ENCODE measurements around the gene PCDHA8.
"Not testable (repeated sequence)": the region's sequence is repeated elsewhere in the genome, so short reads cannot be mapped to it uniquely, and the experiment has no call there.

Gene PCDHA8

DNA sequence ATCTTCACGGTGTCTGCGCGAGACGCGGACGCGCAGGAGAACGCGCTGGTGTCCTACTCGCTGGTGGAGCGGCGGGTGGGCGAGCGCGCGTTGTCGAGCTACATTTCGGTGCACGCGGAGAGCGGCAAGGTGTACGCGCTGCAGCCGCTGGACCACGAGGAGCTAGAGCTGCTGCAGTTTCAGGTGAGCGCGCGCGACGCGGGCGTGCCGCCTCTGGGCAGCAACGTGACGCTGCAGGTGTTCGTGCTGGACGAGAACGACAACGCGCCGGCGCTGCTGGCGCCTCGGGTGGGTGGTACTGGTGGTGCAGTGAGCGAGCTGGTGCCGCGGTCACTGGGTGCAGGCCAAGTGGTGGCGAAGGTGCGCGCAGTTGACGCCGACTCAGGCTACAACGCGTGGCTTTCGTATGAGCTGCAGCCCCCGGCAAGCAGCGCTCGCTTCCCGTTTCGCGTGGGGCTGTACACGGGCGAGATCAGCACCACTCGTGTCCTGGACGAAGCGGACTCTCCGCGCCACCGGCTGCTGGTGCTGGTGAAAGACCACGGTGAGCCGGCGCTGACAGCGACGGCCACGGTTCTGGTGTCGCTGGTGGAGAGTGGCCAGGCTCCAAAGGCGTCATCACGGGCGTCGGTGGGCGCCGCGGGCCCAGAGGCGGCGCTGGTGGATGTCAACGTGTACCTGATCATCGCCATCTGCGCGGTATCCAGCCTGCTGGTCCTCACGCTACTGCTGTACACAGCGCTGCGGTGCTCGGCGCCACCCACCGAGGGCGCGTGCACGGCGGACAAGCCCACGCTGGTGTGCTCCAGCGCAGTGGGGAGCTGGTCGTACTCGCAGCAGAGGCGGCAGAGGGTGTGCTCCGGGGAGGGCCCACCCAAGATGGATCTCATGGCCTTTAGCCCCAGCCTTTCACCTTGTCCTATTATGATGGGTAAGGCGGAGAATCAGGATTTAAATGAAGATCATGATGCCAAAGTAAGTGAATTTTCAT, 11.2 kb upstream of the PCDHA8 start:
- DNase-seq: not testable (repeated sequence)

GRCh38 chr5:140833993-140834392, 7.0 kb upstream of the PCDHA8 start, which contains the start of gene PCDHA7:
Gene PCDHA7, plus strand, starts transcription at chr5:140834269. Its CDS starts 115 bp downstream, at chr5:140834384.
- DNase-seq: no peak

GRCh38 chr5:140834439-140835008, 6.5 kb upstream of the PCDHA8 start:
- DNase-seq: not testable (repeated sequence)

DNA sequence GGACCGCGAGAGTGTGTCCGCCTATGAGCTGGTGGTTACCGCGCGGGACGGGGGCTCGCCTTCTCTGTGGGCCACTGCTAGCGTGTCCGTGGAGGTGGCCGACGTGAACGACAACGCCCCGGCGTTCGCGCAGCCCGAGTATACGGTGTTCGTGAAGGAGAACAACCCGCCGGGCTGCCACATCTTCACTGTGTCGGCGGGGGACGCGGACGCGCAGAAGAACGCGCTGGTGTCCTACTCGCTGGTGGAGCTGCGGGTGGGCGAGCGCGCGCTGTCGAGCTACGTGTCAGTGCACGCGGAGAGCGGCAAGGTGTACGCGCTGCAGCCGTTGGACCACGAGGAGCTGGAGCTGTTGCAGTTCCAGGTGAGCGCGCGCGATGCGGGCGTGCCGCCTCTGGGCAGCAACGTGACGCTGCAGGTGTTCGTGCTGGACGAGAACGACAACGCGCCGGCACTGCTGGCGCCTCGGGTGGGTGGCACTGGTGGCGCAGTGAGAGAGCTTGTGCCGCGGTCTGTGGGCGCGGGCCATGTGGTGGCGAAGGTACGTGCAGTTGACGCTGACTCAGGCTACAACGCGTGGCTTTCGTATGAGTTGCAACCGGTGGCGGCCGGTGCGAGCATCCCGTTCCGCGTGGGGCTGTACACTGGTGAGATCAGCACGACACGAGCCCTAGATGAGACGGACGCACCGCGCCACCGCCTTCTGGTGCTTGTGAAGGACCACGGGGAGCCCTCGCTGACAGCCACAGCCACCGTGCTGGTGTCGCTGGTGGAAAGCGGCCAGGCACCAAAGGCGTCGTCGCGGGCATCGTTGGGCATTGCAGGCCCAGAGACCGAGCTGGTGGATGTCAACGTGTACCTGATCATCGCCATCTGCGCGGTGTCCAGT, 5.1 kb upstream of the PCDHA8 start:
- DNase-seq: no peak

GRCh38 chr5:140842798-140843733, 2.1 kb downstream of the PCDHA8 start:
- DNase-seq: no peak

GRCh38 chr5:140848139-140849102, 7.4 kb downstream of the PCDHA8 start, which contains the start of gene PCDHA9:
Gene PCDHA9, plus strand, starts transcription at chr5:140848382. Its CDS starts 114 bp downstream, at chr5:140848496.
- DNase-seq: not testable (repeated sequence)

DNA sequence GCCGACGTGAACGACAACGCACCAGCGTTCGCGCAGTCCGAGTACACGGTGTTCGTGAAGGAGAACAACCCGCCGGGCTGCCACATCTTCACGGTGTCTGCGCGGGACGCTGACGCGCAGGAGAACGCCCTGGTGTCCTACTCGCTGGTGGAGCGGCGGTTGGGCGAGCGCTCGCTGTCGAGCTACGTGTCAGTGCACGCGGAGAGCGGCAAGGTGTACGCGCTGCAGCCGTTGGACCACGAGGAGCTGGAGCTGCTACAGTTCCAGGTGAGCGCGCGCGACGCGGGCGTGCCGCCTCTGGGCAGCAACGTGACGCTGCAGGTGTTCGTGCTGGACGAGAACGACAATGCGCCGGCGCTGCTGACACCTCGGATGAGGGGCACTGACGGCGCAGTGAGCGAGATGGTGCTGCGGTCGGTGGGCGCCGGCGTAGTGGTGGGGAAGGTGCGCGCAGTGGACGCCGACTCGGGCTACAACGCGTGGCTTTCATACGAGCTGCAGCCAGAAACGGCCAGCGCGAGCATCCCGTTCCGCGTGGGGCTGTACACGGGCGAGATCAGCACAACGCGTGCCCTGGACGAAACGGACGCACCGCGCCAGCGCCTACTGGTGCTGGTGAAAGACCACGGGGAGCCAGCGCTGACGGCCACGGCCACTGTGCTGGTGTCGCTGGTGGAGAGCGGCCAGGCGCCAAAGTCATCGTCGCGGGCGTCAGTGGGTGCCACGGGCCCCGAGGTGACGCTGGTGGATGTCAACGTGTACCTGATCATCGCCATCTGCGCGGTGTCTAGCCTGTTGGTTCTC, 9.0 kb downstream of the PCDHA8 start:
- DNase-seq: not testable (repeated sequence)

DNA sequence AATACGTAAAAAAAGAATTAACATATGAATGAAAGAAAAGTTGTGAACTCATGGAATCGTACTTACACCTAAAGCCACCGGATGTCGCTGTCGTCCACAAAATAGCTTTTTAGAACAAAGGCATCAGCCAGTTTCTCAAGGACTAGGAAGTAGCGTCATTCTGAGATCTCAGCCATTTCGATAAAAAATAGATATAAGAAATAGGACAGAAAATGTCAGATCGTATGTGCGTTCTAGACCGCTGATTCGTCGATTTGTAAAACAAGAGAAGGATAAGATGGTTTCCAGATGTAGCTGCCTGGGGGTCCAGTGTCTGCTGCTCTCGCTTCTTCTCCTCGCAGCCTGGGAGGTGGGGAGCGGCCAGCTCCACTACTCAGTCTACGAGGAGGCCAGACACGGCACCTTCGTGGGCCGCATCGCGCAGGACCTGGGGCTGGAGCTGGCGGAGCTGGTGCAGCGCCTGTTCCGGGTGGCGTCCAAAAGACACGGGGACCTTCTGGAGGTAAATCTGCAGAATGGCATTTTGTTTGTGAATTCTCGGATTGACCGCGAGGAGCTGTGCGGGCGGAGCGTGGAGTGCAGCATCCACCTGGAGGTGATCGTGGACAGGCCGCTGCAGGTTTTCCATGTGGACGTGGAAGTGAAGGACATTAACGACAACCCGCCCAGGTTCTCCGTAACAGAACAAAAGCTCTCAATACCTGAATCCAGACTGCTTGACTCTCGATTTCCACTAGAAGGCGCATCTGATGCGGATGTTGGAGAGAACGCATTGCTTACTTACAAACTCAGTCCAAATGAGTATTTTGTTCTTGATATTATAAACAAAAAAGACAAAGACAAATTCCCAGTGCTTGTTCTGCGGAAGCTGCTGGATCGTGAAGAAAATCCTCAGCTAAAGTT, 15.0 kb downstream of the PCDHA8 start, which contains the start of gene PCDHA10:
Gene PCDHA10 (plus strand): TSS at position 126 of the 903 bp plus-strand sequence. CDS start 152 bp downstream, at position 278.
- no peak for DNase-seq

GRCh38 chr5:140857177-140857986, 16.4 kb downstream of the PCDHA8 start:
- DNase-seq: no peak

DNA sequence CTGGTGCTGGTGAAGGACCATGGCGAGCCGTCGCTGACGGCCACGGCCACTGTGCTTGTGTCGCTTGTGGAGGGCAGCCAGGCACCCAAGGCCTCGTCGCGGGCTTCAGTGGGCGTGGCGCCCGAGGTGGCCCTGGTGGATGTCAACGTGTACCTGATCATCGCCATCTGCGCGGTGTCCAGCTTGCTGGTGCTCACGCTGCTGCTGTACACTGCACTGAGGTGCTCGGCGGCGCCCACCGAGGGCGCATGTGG, 16.9 kb downstream of the PCDHA8 start:
- DNase-seq: no peak

DNA sequence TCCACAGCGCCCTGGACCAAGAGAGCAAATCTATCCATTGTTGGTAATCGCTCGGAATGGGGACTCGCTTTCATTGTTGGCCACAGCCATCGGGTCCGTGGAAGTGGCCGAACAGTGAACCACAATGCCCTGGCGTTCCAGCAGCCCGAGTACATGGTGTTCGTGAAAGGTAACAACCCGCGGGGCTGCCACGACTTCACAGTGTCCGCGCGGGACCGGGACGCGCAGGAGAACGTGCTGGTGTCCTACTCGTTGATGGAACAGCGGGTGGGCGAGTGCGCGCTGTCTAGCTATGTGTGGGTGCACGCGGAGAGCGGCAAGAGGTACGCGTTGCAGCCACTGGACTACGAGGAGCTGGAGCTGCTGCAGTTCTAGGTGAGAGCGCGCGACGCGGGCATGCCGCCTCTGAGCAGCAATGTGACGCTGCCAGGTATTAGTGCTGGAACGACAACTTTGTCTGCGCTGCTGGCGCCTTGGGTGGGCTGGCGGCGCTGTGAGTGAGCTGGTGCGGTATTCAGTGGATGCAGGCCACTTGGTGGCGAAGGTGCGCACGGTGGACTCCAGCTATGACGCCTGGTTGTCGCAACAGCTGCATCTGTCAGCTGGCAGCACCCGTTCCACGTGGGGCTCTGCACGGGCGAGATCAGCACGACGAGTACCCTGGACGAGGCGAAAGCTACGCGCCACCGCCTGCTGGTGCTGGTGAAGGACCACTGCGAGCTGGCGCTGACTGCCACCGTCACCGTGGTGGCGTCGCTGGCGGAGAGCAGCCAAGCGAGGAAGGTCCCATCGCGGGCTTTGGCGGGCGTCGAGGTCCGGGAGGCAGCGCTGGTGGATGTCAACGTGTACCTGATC, 21.7 kb downstream of the PCDHA8 start:
- no peak for DNase-seq

DNA sequence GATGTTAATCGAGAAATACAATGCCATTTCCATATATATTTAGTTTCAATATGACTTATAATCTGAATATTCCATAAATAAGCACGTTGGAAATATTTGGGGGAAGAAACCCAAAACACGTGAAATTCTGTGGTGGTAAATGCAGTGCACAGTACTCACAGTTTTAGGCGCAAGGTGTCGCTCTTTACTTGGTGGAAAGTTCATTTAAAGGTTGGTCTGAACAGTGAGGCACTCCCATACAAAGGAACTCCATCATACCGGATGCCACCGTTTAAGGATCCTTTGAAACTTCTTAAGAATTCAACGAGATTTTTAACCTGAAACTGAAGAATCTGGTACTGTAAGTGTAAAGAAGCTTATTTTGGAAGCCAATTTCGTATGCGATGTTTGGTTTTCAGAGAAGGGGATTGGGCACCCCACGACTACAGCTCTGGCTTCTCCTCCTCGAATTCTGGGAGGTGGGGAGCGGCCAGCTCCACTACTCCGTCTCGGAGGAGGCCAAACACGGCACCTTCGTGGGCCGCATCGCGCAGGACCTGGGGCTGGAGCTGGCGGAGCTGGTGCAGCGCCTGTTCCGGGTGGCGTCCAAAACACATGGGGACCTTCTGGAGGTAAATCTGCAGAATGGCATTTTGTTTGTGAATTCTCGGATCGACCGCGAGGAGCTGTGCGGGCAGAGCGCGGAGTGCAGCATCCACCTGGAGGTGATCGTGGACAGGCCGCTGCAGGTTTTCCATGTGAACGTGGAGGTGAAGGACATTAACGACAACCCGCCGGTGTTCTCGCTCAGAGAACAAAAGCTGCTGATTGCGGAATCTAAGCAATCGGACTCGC, 28.0 kb downstream of the PCDHA8 start, which contains the start of gene PCDHA11:
Gene PCDHA11 (plus strand): TSS at position 237 of the 834 bp plus-strand sequence. CDS start 147 bp downstream, at position 384.
- DNase-seq: no peak

- DNase-seq: no peak
These were observed 28.5 kb downstream of the PCDHA8 start for GRCh38 chr5:140869555-140869886.

DNA sequence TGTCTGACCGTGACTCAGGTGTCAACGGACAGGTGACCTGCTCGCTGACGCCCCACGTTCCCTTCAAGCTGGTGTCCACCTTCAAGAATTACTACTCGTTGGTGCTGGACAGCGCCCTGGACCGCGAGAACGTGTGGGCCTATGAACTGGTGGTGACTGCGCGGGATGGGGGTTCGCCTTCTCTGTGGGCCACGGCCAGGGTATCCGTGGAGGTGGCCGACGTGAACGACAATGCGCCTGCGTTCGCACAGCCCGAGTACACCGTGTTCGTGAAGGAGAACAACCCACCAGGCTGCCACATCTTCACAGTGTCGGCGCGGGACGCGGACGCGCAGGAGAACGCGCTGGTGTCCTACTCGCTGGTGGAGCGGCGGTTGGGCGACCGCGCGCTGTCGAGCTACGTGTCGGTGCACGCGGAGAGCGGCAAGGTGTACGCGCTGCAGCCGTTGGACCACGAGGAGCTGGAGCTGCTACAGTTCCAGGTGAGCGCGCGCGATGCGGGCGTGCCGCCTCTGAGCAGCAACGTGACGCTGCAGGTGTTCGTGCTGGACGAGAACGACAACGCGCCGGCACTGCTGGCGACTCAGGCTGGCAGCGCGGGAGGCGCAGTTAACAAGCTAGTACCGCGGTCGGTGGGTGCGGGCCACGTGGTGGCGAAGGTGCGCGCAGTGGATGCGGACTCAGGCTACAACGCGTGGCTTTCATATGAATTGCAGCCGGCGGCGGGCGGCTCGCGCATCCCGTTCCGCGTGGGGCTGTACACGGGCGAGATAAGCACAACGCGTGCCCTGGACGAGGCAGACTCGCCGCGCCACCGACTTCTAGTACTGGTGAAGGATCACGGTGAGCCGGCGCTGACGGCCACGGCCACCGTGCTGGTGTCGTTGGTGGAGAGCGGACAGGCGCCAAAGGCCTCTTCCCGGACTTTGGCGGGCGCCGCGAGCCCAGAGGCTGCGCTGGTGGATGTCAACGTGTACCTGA, 29.5 kb downstream of the PCDHA8 start:
- DNase-seq: no peak

Data from activated CD8-positive, alpha-beta memory T cell treated with anti-CD3 and anti-CD28 coated beads, Interleukin-2, amount 50 U/mL, for 48 hours (primary cell).